ENCODE data around the gene VAPA. TPM values are rescaled to one million over a fixed set of nuclear protein-coding genes. Genes with fewer than 3 reads are reported as not detected.

The VAPA gene
- polyA plus RNA-seq, 3 donors = 106 to 393 (median 334) TPM

DNA sequence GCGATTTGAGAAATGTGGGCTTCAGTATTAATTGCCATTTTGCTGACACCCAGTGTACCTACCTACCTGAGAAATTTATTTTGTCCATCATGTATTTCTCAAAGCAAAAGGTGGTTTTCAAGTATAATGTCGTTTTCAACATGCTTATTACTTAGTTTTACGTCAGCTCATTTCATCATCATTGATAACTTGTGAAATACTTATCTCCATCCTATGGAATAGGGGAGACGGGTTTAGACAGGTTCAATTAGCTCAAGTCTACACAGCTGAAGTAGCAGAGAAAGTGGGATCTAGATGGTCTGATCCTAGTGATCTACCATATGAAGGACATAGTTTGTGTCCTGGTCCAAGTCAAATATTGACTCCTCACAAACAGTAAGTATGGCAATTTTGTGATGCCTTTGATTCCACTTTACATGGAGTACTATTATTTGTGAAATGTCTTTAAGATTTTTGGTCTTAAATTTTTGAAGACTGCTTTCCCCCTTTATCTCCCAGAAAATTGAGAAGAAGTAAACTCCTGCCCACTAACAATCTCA, 45.1 kb downstream of the VAPA start:
- no peak for DNase-seq
- Histone ChIP-seq H3K4me3 (replicated peaks in 1 of 3; ENCODE audit: low read depth in 2 of 3, low read length in 3 of 3) (no peak overlapping the region), H3K9ac (ENCODE audit: insufficient read depth, low read length, poor library complexity, severe bottlenecking) (no peak overlapping the region), H3K4me2 (replicated peaks; ENCODE audit: extremely low read depth, low read length, poor library complexity, severe bottlenecking) (no peak overlapping the region), H3K4me1 (ENCODE audit: control insufficient read depth in 1 of 2, insufficient read depth in 2 of 2, low read length in 2 of 2) (no peaks in the 10 kb centered on the region), H3K9me3 (replicated peaks in 1 of 2; ENCODE audit: control insufficient read depth in 1 of 2, insufficient read depth in 1 of 2, low read length in 2 of 2) (no peaks in the 10 kb centered on the region), H2AFZ (ENCODE audit: insufficient read depth, low read depth, low read length, poor library complexity, severe bottlenecking) (no peak overlapping the region), H3K27me3 (ENCODE audit: control insufficient read depth in 2 of 2, insufficient read depth in 2 of 2, low read length in 2 of 2) (peaks cover 0 to 7% of the 10 kb centered on the region in 2 donors), H3K36me3 (replicated peaks in 1 of 2; ENCODE audit: control insufficient read depth in 1 of 2, insufficient read depth in 2 of 2, low read length in 2 of 2) (peaks cover 21 to 33% of the 10 kb centered on the region in 2 donors), H4K20me1 (ENCODE audit: insufficient read depth, low read length) (peaks cover 39% of the 10 kb centered on the region), H3K27ac (ENCODE audit: low read depth in 1 of 2, low read length in 2 of 2) (no peak overlapping the region), H3K79me2 (ENCODE audit: insufficient read depth, low read length) (no peaks in the 10 kb centered on the region)
- WGBS (ENCODE audit: insufficient coverage) = no CpG with 5 or more reads among the region's 4 CpGs
- TF ChIP-seq CTCF (IDR thresholded peaks at IDR 0.05) = no peak
- Mint-ChIP-seq H3K4me1 (peaks cover 5% of the 10 kb centered on the region), H3K9me3 (no peaks in the 10 kb centered on the region), H3K27ac (peak overlapping the region in 1 of 7 donors; percentile 0), H3K27me3 (ENCODE audit: low read depth in 3 of 3) (peaks cover 6 to 11% (median 9%) of the 10 kb centered on the region in 3 donors), H3K36me3 (peaks cover 28 to 30% of the 10 kb centered on the region in 2 donors), H3K4me3 (no peak overlapping the region)
- intact Hi-C loops (cut with micrococcal nuclease) = no loop called here

DNA sequence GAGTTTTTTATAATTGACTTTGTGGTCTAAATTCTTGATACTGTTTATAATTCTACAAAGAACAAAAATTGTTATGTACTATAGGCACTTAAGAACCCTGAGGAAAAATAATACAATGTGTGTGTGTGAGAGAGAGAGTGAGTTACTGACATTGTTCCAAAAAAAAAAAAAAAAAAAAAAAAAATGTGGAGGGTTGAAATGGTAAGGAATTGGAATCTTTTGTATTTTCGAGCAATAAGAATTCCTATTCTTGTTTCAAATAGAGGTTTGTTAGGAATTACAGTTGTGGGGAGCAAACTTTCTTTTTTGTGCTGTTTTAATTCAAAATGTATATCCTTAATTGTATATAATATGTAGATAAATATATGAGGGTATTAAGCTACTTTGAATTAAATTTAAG, 45.7 kb downstream of the VAPA start:
- Mint-ChIP-seq H3K36me3 (peaks cover 22 to 24% of the 10 kb centered on the region in 2 donors), H3K9me3 (no peaks in the 10 kb centered on the region), H3K27ac (no peak overlapping the region), H3K27me3 (ENCODE audit: low read depth in 3 of 3) (peaks cover 7 to 11% (median 9%) of the 10 kb centered on the region in 3 donors), H3K4me3 (no peak overlapping the region), H3K4me1 (peaks cover 5% of the 10 kb centered on the region)
- Histone ChIP-seq H3K4me3 (replicated peaks in 1 of 3; ENCODE audit: low read depth in 2 of 3, low read length in 3 of 3) (no peak overlapping the region), H2AFZ (ENCODE audit: insufficient read depth, low read depth, low read length, poor library complexity, severe bottlenecking) (no peak overlapping the region), H3K4me1 (ENCODE audit: control insufficient read depth in 1 of 2, insufficient read depth in 2 of 2, low read length in 2 of 2) (no peaks in the 10 kb centered on the region), H3K27me3 (ENCODE audit: control insufficient read depth in 2 of 2, insufficient read depth in 2 of 2, low read length in 2 of 2) (peaks cover 0 to 7% of the 10 kb centered on the region in 2 donors), H3K4me2 (replicated peaks; ENCODE audit: extremely low read depth, low read length, poor library complexity, severe bottlenecking) (no peak overlapping the region), H3K36me3 (replicated peaks in 1 of 2; ENCODE audit: control insufficient read depth in 1 of 2, insufficient read depth in 2 of 2, low read length in 2 of 2) (peaks cover 15 to 27% of the 10 kb centered on the region in 2 donors), H3K79me2 (ENCODE audit: insufficient read depth, low read length) (no peaks in the 10 kb centered on the region), H3K27ac (ENCODE audit: low read depth in 1 of 2, low read length in 2 of 2) (no peak overlapping the region), H3K9ac (ENCODE audit: insufficient read depth, low read length, poor library complexity, severe bottlenecking) (no peak overlapping the region), H4K20me1 (ENCODE audit: insufficient read depth, low read length) (peaks cover 34% of the 10 kb centered on the region), H3K9me3 (replicated peaks in 1 of 2; ENCODE audit: control insufficient read depth in 1 of 2, insufficient read depth in 1 of 2, low read length in 2 of 2) (no peaks in the 10 kb centered on the region)
- DNase-seq = no peak
- intact Hi-C loops (cut with micrococcal nuclease) = no loop called here
- TF ChIP-seq CTCF (IDR thresholded peaks at IDR 0.05) = no peak
- no CpG with 5 or more reads among the region's 1 CpG for WGBS (ENCODE audit: insufficient coverage)

Data from CD14-positive monocyte (primary cell).